ENCODE measurements around the gene ARL15. TPM values are rescaled to one million over a fixed set of nuclear protein-coding genes. Genes with fewer than 3 reads are reported as not detected.
A peak's percentile ranks its signal among the peaks of the same experiment; 100 is the strongest.

The ARL15 gene
- total RNA-seq, 6 experiments from 2014 or later, result 9.8 to 16.0 (median 13.4) TPM

GRCh38 chr5:54176066-54176830 is 134.1 kb downstream of the ARL15 start:
- DNase-seq, result no peak
- H3K36me3 Mint-ChIP-seq (ENCODE audit: low read depth), result no peaks in the 10 kb centered on the region

DNA sequence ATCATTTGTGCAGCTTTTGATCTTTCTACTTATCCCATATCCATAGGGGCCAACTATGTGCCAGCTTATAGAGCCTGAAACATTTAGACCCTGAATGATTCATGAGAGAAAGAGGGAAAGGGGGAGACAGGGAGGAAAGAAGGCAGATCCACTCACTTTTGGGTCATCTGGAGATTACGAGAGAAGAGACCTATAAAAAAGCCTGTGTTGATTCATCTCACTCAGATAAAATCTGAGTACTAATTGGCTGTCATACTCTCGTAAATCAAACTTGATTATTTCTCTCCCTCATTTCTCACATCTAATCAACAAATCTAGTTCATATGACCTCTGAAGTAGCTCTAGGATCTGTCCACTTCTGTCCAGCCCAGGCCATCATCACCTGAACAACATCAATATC is 137.1 kb downstream of the ARL15 start:
- no peak overlapping the region for H3K4me3 Mint-ChIP-seq
- no peaks in the 10 kb centered on the region; the same call in 1 of the 2 replicates for H3K27me3 Mint-ChIP-seq (ENCODE audit: insufficient read depth)
- H3K4me1 Mint-ChIP-seq (ENCODE audit: low read depth), result peaks cover 23% of the 10 kb centered on the region
- H3K9me3 Mint-ChIP-seq, result no peaks in the 10 kb centered on the region
- peak; percentile 17 for DNase-seq
- peaks cover 4% of the 10 kb centered on the region; the same call in 1 of the 2 replicates for H3K36me3 Mint-ChIP-seq (ENCODE audit: low read depth)
- H3K27ac Mint-ChIP-seq, result no peak overlapping the region
- TF ChIP-seq, protein P1, sequence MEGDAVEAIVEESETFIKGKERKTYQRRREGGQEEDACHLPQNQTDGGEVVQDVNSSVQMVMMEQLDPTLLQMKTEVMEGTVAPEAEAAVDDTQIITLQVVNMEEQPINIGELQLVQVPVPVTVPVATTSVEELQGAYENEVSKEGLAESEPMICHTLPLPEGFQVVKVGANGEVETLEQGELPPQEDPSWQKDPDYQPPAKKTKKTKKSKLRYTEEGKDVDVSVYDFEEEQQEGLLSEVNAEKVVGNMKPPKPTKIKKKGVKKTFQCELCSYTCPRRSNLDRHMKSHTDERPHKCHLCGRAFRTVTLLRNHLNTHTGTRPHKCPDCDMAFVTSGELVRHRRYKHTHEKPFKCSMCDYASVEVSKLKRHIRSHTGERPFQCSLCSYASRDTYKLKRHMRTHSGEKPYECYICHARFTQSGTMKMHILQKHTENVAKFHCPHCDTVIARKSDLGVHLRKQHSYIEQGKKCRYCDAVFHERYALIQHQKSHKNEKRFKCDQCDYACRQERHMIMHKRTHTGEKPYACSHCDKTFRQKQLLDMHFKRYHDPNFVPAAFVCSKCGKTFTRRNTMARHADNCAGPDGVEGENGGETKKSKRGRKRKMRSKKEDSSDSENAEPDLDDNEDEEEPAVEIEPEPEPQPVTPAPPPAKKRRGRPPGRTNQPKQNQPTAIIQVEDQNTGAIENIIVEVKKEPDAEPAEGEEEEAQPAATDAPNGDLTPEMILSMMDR (IDR thresholded peaks at IDR 0.05), result no peak

More at GRCh38 chr5:54176066-54176830, 134.1 kb downstream of the ARL15 start:
- Mint-ChIP-seq H3K9me3 (no peaks in the 10 kb centered on the region), H3K27ac (no peak overlapping the region), H3K4me1 (ENCODE audit: low read depth) (peaks cover 31% of the 10 kb centered on the region), H3K4me3 (no peak overlapping the region), H3K27me3 (ENCODE audit: insufficient read depth) (no peaks in the 10 kb centered on the region; the same call in 1 of the 2 replicates)
- TF ChIP-seq, protein P1 (IDR thresholded peaks at IDR 0.05), result no peak

GRCh38 chr5:54171645-54172384 is 138.6 kb downstream of the ARL15 start:
- no peak for DNase-seq
- no peaks in the 10 kb centered on the region for H3K9me3 Mint-ChIP-seq
- peaks cover 4% of the 10 kb centered on the region; the same call in 1 of the 2 replicates for H3K36me3 Mint-ChIP-seq (ENCODE audit: low read depth)
- no peak overlapping the region for H3K4me3 Mint-ChIP-seq
- no peaks in the 10 kb centered on the region for H3K27me3 Mint-ChIP-seq (ENCODE audit: insufficient read depth)
- TF ChIP-seq, protein P1 (IDR thresholded peaks at IDR 0.05), result no peak
- H3K4me1 Mint-ChIP-seq (ENCODE audit: low read depth), result peaks cover 24% of the 10 kb centered on the region
- no peak overlapping the region for H3K27ac Mint-ChIP-seq

GRCh38 chr5:54165687-54166086 is 144.7 kb downstream of the ARL15 start:
- no peak overlapping the region for H3K4me3 Mint-ChIP-seq
- TF ChIP-seq, protein P1 (IDR thresholded peaks at IDR 0.05), result no peak
- no peak for DNase-seq
- H3K27me3 Mint-ChIP-seq (ENCODE audit: insufficient read depth), result no peaks in the 10 kb centered on the region; the same call in 1 of the 2 replicates
- peaks cover 15% of the 10 kb centered on the region; the same call in 1 of the 2 replicates for H3K36me3 Mint-ChIP-seq (ENCODE audit: low read depth)
- H3K27ac Mint-ChIP-seq, result no peak overlapping the region
- peaks cover 4% of the 10 kb centered on the region for H3K4me1 Mint-ChIP-seq (ENCODE audit: low read depth)
- H3K9me3 Mint-ChIP-seq, result no peaks in the 10 kb centered on the region

DNA sequence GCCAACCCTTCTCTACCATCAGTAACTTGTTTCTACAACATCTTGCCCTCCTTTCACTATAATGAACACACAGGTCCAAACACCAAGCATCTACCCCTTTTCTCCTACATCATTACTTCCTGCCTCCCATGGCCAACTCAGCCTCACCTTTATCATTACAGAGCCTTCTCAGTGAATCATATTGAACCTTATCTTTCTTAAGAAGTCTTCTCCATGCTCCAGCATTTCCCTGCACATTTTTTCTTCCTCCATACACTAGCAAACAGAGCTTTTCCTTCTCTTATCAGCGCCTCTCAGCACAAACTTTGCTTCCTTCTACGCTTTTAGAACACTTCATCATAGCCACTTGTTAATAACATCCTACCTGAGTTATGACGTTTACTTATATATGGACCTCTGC is 148.2 kb downstream of the ARL15 start:
- peaks cover 19% of the 10 kb centered on the region for H3K4me1 Mint-ChIP-seq (ENCODE audit: low read depth)
- peaks cover 13% of the 10 kb centered on the region; the same call in 1 of the 2 replicates for H3K36me3 Mint-ChIP-seq (ENCODE audit: low read depth)

More for the DNA sequence above, 148.2 kb downstream of the ARL15 start:
- Mint-ChIP-seq H3K27ac (no peak overlapping the region), H3K27me3 (ENCODE audit: insufficient read depth) (no peaks in the 10 kb centered on the region; the same call in 1 of the 2 replicates), H3K9me3 (no peaks in the 10 kb centered on the region), H3K4me3 (no peak overlapping the region)
- TF ChIP-seq, protein P1 (IDR thresholded peaks at IDR 0.05), result no peak
- DNase-seq, result no peak

Data from HFFc6 (cell line).